Stimulated activated CD8-positive, alpha-beta memory T cell treated with anti-CD3 and anti-CD28 coated beads, Interleukin-7, amount 100 ng/mL, for 24 hours (primary cell): ENCODE measurements around the gene THRSP.
"Not testable (repeated sequence)": the region's sequence is repeated elsewhere in the genome, so short reads cannot be mapped to it uniquely, and the experiment has no call there.

Experiments
- DNase-seq: peaks from one replicate; pipeline ENCODE4 v3.0.0-alpha.2; 2020; ENCODE audit warnings: low read depth

The THRSP gene

DNA sequence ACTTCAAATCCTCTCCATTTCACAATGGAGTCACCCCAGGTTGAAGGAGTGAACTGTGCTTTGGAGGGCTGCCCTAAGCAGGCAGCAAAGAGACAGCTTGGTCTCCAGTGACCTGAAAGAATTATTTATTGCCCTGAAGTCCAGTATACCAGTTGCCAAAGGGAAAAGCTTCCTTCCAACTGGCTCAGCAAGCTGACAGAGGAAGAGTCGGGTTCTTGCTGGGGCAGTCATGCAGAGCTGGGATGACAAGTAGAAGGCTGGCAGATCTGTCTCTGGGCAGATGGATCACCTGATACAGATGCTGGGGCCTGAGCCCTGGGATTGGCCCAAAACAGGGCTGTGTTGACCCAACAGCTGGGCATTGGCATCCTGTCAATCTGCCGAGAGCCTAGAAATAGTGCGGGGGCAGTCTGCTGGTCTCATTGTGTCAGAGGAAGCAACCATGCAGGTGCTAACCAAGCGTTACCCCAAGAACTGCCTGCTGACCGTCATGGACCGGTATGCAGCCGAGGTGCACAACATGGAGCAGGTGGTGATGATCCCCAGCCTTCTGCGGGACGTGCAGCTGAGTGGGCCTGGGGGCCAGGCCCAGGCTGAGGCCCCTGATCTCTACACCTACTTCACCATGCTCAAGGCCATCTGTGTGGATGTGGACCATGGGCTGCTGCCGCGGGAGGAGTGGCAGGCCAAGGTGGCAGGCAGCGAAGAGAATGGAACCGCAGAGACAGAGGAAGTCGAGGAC lies at the start of gene THRSP:
TSS of gene THRSP (plus strand) at position 422 of the 742 bp plus-strand sequence. CDS start at position 443, 21 bp downstream.
- DNase-seq, result no peak

DNA sequence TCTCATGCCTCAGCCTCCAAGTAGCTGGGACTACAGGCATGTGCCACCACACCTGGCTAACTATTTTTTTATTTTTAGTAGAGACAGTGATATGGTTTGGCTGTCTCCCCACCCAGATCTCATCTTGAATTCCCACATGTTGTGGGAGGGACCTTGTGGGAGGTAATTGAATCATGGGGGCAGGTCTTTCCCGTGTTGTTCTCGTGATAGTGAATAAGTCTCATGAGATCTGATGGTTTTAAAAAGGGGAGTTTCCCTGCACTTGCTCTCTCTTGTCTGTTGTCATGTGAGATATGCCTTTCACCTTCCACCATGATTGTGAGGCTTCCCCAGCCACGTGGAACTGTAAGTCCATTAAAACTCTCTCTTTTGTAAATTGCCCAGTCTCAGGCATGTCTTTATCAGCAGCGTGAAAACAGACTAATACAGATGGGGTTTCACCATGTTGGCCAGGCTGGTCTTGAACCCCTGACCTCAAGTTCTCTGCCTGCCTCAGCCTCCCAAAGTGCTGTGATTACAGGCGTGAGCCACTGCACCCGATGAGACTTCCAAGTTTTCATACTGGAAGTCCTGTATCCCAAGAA lies 48.6 kb upstream of the THRSP start:
- DNase-seq, result not testable (repeated sequence)

DNA sequence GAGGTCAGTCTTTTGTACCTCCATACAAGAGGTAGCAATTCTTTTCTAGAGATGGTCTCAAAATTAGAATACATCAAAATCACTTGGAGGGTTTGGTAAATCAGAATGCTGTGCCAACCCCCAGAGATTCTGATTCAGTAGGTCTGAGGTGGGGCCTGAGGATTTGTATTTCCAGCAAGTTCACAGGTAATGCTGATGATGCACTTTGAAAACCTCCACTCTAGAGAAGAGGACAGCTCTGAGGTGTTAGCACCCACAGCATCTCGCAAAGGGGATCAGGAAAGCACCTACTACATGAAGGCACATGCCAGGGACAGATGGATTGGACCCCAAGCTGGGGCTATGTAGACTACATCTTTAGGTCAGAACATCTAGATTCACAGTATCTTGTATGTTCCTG lies 47.8 kb upstream of the THRSP start:
- no peak for DNase-seq

DNA sequence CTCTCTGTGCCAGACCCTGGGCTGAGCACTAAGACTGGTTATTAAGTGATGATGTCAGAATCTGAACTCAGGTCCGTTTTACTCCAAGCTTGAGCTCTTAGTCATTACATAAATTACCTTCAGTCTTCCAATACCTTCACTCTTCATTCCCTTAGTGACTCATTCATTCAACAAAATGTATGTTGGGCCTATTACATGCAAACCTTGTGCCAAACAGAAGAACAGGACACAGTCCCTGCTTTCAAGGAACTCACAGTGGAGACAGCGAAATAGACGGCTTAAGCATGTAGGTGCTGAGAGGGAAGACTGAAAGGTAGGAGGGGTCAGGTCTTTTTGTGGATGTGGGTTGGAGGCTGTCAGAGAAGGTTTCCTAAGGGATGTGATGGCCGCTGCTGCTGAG lies 43.9 kb upstream of the THRSP start:
- no peak for DNase-seq

DNA sequence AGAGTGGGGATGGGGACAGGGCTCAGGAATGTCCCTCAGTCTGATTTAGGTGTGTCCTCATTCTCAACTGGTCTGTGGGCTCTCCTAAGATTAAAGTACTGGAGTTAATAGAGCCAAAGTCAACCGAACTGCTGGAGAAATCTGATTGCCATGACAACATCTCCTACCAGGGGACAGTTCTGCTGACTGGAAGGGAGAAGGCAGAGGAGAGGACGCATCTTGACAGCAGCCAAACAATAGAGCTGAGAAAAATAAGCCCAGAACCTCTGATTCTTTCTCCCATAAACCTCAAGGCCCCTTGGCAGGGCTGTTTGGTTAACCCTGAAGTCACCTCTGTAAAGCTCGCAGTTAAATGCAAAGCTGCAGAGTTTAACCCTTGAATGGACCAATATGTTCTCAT lies 43.4 kb upstream of the THRSP start:
- no peak for DNase-seq

DNA sequence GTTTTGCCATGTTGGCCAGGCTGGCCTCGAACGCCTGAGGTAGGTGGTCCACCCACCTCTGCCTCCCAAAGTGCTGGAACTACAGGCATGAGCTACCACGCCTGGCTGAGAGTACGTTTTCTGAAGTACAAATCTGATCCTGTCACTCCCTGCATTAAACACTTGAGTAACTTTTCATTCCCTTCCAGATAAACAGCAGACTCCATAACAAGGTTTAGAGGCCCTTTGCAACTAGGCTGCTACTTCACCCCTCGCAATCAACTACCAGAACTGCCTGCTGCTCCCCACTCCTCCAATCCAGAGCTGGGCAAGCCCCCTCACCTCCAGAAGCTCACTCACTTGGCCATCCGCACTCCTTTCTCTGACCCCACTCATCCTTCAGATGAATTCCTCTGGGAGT lies 42.0 kb upstream of the THRSP start:
- DNase-seq, result no peak

- no peak for DNase-seq
Measured at GRCh38 chr11:78022397-78023396, 41.0 kb upstream of the THRSP start, which contains the start of gene KCTD14. KCTD14 (minus strand) TSS chr11:78023276; CDS start chr11:78023249, 27 bp downstream.

DNA sequence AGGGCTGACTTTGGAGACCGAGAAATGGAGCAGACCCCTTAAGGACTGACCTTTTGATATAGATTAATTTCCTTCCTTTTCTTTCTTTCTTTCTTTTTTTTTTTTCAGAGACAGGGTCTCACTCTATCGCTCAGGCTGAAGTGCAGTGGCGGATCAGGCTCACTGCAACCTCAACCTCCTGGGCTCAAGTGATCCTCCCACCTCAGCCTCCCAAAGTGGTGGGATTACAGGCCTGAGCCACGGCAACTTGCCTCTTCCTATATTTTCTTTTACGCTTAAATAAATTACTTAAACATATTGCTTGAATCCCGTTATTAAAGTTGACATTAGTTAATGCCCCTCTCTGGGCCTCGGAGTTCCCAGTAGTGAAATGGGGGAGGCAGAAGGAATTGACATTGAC lies 40.2 kb upstream of the THRSP start:
- DNase-seq, result no peak

GRCh38 chr11:78025378-78025777 lies 38.3 kb upstream of the THRSP start:
- no peak for DNase-seq

GRCh38 chr11:78027759-78028158 lies 35.9 kb upstream of the THRSP start:
- DNase-seq, result no peak

- not testable (repeated sequence) for DNase-seq
Measured at GRCh38 chr11:78028423-78028822, 35.2 kb upstream of the THRSP start.

GRCh38 chr11:78030429-78031325 lies 33.0 kb upstream of the THRSP start:
- DNase-seq, result no peak

DNA sequence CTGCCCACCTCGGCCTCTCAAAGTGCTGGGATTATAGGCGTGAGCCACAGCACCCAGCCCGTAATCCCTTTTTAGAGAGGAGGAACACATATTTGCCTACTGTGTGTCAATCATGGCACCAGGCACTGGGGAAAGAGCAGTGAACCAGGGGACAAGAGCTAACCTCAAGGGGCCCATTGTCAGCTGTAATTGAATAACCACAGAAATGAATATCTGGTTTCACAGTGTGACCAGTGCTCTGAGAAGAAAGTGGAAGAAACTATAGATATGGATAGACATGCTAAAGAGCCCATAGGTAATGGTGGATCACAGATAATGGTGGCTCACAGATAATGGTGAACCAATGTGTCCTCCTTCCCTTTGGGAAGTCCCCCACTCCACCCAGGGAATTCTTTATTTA lies 32.0 kb upstream of the THRSP start:
- no peak for DNase-seq

DNA sequence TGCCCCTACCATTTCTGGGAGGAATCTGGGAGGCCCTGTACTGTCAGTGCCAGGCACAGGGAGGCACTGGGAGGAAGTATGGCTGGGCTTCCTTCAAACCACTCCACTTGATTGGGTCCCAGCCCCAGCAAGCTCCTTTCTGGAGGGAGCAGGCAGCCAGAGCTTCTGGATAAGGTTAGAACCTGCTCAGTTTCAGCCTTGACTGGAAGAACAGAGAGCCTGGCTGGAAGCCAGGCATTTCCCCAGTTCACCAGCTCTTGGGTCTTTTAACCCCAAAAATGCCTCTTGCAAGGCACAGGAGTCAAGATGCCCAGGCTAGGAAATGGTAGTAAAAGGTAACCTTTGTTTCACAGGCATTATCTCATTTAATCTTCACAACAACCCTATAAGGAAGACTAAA lies 31.6 kb upstream of the THRSP start:
- DNase-seq, result no peak

DNA sequence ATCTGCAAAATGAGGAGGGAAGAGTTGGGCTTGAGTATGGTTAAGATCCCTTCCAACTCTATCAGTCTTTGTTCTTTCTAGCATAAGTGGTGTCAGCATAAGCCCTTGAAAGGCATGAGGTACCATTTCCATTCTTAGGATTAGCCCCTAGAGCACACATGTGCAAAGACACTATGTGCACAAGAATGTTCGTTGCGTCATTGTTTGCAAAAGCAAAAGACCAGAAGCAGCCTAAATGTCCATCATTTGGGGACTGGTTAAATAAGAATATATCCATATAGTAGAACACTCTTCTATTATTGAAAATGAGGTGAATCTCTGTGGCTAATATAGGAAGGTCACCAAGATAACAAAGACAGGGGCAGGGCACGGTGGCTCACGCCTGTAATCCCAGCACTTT lies 30.6 kb upstream of the THRSP start:
- no peak for DNase-seq

DNA sequence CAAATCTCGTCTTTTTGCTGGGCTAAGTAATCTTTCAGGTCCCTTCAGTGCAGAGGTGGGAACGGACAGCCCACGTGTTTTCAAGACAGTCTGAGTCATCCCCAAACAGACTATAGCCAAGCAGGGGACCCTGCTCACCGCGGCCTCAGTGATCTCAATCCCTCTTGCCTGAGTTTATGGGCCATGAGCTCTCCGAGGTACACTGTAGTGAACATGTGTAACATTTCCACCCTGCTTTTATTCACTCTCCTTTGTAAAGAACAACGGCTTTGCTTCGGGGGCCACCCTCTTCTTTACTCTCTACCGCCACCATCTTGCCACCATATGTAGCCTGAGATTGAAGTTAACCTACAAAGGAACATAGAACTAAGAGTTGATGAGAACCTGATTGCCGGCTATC lies 29.0 kb upstream of the THRSP start:
- DNase-seq, result no peak

DNA sequence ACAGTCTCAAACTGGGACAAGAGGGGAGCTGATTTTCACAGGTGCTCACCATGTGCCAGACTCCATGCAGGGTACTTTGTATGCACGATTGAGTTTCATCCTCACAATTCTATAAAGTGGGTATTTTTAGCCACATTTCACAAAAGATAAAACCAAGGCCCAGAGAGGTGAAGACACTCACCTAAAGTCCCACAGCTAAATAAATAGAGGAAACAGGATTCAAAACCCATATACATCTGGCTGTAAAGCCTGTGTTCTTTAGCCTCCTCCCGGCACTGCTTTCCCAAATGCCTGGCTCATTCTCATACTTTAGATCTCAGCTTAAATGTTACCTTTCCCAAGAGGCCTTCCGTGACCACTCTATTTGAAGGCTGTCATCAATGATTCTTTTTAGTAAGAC lies 27.3 kb upstream of the THRSP start:
- no peak for DNase-seq

- DNase-seq, result no peak
Measured at GRCh38 chr11:78037056-78037455, 26.6 kb upstream of the THRSP start.

DNA sequence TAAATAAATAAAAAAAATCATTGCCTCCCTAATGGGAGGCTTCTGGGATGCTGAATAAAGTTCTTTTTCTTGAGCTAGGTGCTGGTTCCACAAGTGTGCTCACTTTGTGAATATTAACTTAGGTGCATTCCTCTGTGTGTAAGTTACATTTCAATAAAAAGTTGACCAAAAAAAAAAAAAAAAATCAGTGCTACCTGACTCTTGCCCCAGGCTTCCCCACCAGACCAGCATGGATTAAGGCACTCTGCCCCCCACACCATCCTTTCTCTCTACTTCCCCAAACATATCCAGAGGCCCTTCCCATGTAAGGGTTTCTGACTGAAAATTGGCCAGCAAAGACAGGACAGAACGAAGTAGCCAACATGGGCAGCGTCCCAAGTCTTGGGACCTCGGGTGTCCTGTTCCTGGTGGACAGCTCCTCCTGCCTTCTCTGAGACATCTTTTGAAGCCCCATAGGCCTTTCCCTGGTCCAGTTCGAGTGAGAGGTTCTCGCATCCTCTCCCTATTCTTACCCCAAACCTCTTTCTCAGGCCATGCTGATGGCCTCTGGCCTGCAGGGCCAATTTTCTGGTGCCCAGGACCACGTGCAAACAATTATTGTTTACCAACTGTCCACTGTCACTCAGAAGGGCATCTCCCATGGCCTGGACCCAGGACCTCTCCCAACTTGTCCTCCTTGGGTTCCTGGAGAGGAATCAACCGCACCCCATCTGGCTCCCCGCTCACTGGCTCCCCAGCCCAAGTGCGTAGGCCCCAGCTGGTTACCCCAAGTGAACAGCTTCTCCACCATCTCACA lies 25.6 kb upstream of the THRSP start:
- no peak for DNase-seq

DNA sequence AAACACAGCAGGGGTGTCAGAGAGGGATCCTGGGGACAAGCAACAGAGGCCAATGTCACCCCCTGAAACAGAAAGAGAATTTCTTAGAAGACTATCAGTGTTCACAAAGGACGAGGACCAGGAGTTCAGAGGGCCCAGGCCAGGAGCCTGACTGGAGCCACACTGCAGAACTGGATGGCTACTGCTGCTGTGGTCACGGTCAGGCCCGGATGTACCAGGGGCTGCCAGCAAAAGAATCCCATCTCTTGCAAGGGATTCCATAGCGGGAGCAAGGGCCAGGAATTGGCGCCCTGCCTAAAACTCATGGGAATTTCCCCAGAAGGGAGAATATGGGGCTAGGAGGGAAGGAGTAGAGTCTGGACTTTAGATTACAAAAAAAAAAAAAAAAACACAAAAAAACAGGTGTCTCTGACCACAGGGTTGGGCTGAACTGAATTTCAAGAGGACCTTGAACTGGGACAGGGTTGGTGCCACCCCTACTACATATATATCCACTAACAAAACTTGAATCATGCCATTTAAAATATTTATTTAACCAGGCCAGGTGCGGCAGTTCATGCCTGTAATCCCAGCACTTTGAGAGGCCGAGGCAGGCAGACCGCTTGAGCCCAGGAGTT lies 24.9 kb upstream of the THRSP start:
- no peak for DNase-seq
